NCI-H2081 (cell line): ENCODE data around the gene RBM19.
A peak's percentile ranks its signal among the peaks of the same experiment; 100 is the strongest.

ENCODE experiments used
- DNase-seq, 2 experiments: peaks; one replicate each; lab custom pipeline; 2025; lab: John Stamatoyannopoulos, UW

RBM19 gene

DNA sequence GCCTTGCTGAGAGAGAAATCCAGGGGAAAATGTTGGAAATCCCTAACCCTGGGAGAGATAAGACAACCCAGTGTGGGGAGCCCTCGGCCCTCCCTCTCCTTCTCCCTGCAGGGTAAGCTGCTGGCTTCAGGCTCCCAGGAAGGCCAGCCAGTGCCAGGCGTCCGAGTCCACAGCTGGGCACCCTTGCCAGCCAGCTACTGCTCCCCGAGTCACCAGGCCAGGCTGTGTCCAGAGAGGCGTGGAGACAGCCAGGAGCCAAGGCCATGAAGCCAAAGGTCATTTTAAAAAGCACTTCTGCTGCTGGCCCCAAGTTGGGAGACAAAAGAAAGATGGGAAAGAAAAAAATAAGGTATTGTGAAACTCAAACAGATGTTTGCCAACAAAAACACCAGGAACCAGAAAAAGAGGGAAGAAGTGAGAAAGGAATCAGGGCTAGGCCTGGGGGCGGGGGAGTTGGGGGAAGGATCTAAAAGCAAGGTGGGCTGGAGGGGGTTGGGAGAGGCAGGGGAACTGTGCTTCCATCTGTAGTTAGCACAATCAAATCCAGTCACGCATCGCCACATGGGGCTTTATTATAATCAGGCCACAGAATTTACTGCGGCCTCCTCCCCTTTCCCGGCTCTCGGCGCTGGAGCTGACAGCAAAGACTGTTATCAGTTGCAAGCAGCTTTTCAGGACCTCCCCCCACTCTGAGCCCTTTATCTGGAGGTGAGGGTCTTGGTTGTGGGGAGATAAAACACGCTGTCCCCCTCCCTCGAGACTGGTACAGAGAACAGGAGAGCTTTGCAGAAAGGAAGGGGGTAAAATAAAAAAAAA lies 33.5 kb downstream of the RBM19 start:
- no peak for DNase-seq

DNA sequence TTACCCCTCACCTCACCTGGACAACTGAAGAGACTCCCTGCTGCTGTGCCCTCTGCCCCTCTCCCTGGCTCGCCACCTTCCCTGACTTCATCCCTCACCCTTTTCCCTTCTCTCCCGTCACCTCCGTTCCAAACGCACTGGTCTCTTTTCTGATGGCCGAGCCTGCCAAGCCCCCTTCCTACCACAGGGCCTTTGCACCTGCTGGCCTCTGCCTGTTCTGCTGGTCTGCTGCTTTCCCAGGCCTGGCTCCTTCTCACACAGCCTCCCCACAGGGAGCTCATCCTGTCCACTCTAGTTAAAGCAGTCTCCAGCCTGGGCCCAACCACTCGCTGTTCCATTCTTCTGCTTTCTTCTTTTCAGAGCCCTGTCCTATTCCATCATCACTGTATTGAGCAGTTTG lies 34.6 kb downstream of the RBM19 start:
- DNase-seq: no peak

DNA sequence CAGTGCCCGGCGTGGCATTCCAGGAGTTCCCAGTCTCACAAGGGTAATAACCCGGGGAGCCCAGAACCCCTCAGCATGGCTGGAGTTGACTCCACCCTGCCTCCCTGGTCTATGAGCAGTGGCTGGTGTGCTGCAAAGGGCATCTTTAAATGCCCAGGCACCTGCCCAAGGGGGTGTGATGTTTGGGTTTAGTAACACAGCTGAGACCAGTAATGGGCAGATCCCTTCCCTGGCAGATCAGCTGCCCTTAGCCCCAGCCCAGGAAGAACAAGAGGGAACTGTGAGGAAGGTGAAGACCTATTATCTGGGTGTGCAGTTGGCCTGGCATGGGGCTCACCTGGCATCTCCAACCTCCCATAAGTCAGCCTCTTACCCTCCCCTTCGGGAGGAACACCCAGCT lies 35.9 kb downstream of the RBM19 start:
- no peak for DNase-seq

DNA sequence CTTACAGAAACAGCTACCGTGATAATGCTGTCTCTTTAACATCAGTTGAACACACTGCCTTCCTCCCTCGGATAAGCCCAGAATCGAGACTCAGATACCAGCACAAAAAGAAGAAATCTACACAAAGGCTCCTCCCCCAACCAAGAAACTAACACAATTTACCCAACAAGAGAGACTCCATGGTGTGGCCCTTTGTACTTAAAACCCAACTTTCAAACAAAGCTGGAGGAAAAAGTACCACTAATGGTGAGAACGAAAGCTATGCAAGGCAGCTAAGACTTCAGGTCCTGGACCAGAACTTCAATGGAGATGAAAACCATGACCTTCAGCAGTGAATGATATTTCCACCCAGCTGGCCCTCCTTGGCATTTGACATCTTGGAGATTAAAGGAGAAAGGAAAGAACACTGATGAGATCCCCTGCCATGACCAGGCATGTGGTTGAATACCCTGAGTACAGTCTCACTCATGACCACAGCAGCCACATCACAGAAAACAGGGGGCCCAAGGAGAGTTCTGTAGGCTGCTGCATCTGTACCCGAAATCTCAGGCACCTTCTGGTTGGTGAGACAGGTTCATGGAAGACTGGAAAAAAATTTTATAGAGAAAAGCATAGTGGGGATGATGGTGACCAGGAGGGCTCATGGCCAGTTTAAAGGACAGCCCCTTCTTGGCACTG lies 36.7 kb downstream of the RBM19 start:
- DNase-seq: no peak

DNA sequence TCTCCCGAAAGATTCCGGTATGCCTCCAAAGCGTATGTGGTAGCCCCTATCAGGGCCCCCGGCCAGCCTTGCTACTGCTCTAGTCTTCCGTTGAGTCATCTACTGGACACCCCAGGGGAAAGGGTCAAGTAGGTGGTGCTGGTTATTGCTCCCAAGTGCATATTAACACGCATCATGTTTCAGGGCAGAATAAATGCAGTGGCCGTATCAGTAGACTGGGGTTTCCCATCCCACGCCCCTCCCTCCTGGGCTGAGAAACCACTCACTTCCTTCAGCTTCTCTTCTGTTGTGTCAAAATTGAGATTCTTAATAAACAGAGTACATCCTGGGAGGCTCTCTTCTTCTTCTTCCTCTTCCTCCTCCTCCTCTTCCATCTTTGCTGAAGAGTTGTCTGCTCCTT lies 39.3 kb downstream of the RBM19 start:
- no peak for DNase-seq

DNA sequence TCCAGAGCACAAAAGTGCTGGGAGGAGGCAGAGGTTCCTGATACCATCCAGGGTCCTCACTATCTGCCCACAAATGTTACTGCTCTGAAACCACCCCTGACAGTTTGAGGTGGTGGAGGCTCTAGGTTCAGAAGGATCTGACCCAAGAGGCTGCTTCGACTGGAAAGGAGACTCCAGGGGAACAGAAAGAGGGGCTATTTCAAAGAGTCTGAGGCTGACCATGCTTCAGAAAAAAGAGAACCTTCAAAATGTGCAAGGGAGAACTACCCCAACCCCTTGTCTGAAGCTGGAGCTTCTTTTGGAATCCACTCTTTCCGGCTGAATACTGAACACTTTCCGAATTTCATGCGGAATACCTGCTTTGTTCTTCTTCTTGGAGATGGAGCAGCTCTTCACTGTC lies 41.8 kb downstream of the RBM19 start:
- DNase-seq: no peak

DNA sequence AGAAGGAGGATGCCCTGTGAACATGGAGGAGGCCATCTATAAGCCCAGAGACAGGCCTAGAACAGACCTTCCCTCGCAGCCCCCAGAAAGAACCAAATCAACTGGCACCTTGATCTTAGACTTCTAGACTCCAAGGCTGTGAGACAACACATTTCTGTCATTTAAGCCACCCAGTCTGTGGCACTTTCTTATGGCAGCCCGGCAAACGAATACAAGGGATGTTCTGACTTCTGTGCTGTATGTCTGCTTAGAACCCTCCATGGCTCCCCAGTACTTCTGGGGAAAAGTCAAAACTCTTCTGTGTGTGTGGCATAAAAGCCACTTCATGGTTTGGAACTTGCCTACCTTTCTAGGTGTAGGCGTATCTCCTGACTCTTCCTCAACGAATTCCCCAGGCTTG lies 42.9 kb downstream of the RBM19 start:
- DNase-seq: no peak

DNA sequence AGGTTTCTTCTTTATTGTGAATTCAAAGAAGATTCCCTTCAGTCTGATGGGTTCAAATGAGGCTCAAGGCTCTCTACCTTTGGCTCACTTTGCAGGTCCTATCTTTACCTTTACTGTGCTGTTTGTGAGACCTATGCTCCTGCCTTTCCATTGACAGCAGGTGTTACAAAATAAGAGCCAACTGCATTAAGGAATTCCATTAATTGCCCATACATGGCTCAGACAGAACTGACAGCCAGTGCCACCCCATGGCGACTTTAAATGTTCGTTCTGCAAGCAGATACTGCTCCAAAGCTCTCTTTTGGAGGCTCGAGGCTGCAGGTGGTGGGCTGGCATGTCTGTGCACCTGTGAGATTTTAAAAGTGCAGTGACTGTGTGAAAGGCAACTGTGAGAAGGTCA lies 44.7 kb downstream of the RBM19 start:
- no peak for DNase-seq

DNA sequence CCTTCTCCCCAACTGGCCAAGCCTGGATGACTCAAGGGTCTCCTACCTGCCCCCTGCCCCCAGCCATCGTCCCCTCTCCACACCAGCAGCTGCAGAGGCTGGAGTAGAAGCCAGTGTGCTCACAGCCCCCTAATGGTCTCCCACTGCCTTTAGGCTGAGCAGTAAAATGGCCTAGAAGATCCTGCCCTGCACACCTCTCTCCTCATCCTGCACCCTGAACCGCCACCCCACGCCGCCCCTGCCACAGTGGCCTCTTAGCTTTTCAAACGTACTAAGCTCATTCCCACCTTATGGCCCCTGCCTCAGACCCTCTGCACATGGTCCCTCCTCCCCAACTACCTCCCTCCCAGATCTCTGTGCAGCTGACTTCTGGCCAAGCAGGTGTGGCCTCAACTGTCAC lies 46.3 kb downstream of the RBM19 start:
- DNase-seq: no peak

DNA sequence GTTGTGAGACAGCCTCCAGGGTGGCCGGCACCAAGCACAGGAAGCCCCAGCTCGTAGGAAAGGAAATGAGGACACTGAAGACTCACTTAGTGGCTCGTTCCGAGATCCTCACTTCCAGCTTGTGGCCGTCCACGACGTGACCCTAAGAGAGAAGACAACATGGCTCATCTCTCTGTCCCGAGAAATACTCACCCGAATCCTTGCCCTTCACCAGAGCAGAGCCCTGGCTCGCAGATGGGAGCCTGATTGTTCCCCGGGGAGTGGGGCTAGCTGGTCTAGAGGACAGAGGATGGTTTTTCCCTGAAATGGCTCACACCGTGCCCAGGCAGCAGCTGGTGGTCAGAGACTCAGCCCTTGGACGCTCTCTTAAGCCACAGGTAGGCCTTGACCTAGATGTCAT lies 47.8 kb downstream of the RBM19 start:
- DNase-seq: no peak

DNA sequence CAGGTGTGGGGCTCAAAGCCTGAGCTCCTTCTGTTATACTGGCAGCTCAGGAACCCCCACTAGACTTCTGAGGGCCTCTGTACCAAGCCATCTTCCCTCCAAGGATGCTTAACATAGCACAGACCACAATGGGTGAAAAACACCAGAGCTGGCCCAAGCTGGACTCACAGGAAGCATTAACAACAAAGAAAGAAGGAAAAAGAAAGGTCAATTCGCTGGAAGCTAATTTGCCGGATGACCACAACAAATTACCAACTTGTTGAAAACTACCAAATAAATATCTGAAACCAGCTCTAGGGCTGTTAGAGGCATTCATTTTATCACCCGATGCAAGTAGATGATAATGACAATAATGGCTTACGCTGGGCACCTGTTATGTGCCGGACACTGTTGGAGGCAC lies 48.7 kb downstream of the RBM19 start:
- DNase-seq: no peak

DNA sequence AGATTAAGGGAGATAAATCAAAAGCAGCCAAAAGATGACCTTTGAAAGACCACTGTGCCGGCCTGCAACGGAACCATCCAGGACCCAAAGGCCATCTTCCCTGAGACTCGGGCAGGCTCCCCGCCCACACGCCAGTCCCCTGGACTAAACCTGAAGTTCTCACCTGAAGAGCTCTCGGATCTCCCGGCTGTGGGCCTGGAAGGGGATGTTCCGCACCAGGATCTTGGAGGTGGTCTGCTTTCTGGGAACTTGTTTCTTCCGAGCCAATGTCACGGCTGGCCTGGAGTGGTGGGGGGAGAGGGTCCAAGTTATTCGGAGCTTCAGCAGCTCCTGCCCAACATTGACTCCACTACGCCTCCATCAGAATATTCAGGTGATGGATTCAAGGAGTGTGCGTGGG lies 51.3 kb downstream of the RBM19 start:
- DNase-seq: no peak

DNA sequence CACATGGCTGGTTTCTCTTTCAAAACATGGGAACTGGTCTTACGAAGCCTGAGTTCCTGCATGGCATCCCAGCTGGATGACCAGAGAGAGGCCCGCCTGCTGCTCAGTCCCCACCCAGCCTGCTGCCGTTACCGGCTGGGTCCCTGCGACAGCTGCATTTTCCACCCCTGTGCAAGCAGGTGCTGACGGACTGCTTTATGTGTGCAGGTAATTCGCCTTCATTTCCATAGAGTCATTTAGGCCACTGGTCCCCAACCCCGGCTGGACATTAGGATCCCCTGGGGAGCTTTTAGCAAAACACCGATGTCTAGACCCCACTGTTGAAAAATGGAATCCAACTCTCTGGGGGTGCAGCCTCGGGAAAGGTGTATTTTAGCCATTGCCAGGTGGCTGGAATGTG lies 51.9 kb downstream of the RBM19 start:
- no peak for DNase-seq

DNA sequence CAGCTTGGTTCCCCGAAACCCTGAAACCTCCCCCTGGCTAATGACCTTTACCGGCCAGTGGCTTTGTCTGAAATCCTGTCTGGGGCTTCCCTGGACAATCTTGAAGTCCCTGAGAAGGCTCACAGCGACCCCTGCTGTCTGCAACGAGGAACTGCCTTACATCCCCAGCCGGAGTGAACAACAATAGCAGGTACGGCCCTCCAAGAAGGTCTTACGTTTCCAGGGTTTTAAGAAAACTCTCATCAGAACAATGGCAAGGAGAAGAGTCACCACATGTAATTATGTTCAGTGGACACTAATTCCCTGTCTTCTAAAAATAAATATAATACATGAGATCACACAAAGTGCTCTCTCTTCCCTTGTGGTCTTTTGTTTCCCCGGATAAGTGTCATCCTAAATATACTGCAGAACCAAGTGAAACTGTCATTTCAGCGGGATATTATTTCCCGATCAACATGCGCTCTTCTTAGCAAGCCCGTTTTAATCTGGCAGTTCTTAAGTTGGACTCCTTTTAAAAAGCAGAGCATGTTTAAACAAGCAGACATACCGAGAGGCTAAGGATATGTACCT lies 53.3 kb downstream of the RBM19 start:
- DNase-seq: peak; percentile 53 to 61

DNA sequence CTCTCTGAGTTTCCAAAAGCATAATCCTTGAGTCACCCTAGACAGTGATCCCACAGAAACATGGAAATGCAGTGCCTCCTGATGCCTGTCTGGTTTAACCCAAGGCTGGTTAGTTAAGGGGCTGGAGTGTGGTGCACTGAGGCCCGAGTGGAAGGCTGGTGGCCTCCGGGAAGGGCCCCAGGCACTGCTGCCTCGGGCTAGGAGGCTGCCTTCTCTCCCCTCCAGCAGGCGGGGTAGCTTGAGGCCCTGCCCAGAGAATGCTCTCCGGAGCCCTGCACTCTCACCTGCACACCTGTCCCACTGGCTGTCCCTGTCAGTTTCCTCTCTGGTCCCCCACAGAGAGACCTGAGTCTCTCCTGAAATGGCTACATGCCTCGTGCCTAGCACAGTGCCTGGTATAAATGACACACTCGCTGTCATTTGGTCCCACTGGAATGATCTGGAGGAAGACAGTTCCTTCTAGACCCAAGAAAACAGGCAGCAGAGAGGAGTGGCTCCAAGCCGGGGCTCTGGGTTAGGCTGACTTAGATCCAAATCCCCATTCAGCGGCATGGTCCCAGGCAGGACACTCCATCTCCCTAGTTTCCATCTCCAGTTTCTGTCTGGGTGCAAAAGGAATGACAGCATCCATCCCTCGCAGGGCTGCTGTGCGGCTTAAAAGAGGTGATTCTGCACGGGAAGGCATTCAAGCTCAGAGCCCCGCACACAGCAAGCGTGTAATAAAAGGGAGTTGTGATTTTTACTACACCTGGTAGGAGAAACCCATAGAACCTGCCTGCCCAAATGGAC lies 54.0 kb downstream of the RBM19 start:
- DNase-seq: no peak

DNA sequence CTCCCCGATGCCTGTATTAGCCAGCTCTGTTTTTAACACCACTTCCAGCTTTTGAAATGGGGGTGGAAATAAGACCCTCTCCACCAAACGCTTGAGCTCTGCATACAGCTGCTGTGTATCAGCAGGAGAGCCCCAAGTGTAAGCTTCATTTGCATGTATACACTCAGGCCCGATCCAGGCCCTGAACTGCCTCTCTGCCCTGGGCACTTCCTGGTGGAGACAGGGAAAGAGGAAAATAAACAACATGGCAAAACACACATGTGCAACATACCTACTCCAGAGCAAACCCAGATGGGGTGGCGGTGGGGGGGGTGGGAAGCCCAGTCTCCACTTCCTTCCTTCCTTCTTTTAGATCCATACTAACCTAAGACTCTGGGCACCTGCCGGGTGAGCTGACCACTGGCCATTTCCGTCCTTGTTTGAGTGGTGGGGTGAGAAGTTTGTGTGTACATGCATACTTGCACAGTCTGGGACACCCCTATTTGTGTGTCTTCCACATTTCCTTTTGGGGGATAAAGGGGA lies 55.3 kb downstream of the RBM19 start:
- no peak for DNase-seq

DNA sequence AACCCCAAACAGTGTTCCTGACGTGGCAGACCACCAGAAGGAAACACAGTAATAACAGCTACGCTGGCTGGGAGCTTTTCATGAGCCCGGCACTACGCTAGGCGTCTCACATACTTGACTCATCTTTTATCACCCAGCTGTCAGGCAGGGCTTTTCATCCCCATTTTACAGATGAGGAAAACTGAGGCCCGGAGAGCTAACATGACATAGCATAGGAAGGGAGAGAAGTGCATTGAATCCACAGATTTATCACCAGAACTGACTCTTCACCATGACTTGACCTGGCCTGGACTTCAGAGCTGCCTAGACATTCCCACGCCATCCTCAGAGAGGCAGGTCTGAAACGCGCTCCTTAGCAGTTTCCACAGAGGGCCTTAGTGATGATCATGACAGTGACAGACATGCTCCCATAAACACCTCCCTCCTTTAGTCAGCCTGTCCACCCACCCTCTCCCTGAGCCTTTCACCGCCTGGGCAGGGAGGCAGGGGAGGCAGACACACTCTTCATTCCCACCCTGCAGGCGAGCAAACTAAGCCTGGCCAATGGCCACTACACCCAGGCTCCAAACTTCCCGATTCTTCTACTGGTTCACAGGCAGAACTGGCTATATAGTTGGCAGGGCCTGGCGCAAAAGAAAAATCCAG lies 56.2 kb downstream of the RBM19 start:
- DNase-seq: no peak

DNA sequence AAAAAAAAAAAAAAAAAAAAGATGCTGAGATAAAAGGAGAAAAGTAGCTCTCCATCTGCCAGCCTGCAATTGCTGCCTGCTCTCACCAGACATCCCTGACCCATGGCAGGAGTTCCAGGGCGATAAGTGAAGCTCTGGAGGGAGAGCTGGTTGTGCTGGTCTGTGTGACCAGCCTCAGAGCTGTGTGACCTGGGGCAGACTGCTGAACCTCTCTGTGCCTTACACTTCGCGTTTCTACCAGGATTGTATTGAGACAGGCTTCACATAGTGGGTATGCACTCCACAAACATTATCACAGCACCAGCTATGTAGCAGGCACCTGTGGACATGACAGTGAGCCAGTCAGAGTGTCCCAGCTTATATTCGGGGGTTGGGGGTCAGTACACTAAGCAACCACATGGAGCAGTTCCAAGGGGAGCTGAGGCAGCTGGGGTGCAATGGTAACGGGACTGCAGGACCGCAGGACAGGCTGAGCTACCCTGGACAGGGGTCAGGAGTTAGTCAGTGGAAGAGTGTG lies 57.5 kb downstream of the RBM19 start:
- no peak for DNase-seq

DNA sequence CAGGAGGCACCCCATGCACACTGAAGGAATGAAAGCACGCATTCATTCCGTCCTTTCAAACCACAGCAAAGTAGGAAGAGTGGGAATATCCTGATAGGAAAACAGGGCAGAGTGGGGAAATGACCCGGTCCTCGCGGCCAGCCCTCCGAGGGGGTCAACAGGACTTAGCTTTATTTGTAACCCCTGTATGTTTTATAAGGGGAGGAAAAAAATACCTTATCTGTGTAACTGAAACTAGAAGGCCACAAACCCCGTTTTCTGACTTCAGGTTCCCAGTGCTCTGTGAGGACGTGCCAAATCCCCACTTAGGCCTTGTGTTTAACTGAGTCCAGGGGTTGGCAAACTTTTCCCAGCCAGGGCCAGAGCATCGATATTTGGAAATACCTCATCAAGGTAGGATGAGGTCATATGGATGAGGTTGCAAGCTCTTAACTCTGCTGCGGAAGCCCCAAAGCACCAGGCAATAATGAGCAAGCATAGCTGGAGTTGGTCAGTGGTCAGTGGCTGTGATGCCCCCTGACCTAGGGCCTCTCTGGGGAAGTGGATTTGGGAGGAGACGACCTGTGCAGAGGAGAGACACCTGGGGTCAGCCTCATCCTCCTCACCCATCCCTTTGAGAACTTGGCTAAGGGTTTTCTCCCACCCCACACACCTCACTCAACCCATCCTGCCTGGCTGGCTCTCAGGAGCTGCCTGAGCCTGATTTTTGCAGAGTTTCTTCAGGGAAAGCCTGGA lies 58.5 kb downstream of the RBM19 start:
- DNase-seq: no peak

DNA sequence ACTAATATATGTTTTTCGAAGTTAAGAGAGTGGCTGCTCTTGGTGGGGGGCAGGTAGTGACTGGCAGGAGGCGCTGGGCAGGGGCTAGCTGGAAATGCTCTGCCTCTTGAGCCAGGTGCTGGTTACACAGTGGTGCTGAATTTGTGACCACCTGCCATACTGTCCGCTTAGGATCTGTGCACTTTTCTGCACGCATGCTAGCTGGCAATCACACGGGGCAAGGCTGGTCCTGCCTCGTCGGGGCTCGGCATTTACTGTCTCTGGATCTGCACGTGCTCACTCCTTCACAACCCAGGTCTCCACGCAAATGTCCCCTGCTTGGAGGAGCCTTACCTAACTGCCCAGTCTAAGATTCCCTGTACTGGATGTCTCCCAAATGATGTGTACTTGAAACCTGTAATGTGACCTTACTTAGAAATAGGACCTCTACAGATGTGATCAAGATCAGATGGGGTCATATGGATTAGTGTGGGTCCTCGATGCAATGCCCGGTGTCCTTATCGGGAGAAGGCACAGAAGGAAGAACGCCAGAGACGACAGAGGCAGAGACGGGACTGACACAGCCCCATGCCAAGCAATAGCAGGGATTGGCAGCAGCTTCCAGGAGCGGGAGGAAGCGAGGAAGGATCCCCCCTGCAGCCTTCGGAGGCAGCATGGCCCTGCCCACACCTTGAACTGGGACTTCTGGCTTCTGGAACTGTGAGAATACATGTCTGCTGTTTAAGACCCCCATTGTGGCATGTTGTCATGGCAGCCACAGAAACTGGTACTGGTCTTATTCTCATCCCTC lies 59.5 kb downstream of the RBM19 start:
- DNase-seq: no peak
